HK-2 (cell line): ENCODE results near the gene RAB11FIP2.

Experiments used
- DNase-seq: peaks from one replicate; pipeline ENCODE4 v3.0.0-alpha.2; 2018; ENCODE audit not compliant: unreplicated experiment

Gene RAB11FIP2

GRCh38 chr10:118034791-118035261, 11.9 kb downstream of the RAB11FIP2 start:
- DNase-seq: no peak

GRCh38 chr10:118033905-118034304, 12.8 kb downstream of the RAB11FIP2 start:
- no peak for DNase-seq

GRCh38 chr10:118032564-118032963, 14.2 kb downstream of the RAB11FIP2 start:
- no peak for DNase-seq

- DNase-seq: no peak
Observed at GRCh38 chr10:118031351-118032075, 15.2 kb downstream of the RAB11FIP2 start.

- DNase-seq: no peak
Observed at GRCh38 chr10:118028619-118029018, 18.1 kb downstream of the RAB11FIP2 start.

- DNase-seq: no peak
Observed at GRCh38 chr10:118027397-118027796, 19.3 kb downstream of the RAB11FIP2 start.

GRCh38 chr10:118026936-118027335, 19.8 kb downstream of the RAB11FIP2 start:
- no peak for DNase-seq

GRCh38 chr10:118020365-118020764, 26.4 kb downstream of the RAB11FIP2 start:
- no peak for DNase-seq

GRCh38 chr10:118017850-118018249, 28.9 kb downstream of the RAB11FIP2 start:
- DNase-seq: no peak

- no peak for DNase-seq
Observed at GRCh38 chr10:118017071-118017740, 29.5 kb downstream of the RAB11FIP2 start.

- DNase-seq: no peak
Observed at GRCh38 chr10:118012952-118013525, 33.7 kb downstream of the RAB11FIP2 start.

- no peak for DNase-seq
Observed at GRCh38 chr10:118007773-118008172, 39.0 kb downstream of the RAB11FIP2 start.

- DNase-seq: no peak
Observed at GRCh38 chr10:118003126-118003525, 43.6 kb downstream of the RAB11FIP2 start.

GRCh38 chr10:118002581-118002980, 44.2 kb downstream of the RAB11FIP2 start:
- DNase-seq: peak; percentile 16

- no peak for DNase-seq
Observed at GRCh38 chr10:117997673-117998072, 49.1 kb downstream of the RAB11FIP2 start.

- DNase-seq: no peak
Observed at GRCh38 chr10:117996709-117997108, 50.0 kb downstream of the RAB11FIP2 start.

GRCh38 chr10:117994771-117995170, 52.0 kb downstream of the RAB11FIP2 start:
- no peak for DNase-seq

- no peak for DNase-seq
Observed at GRCh38 chr10:117993166-117993565, 53.6 kb downstream of the RAB11FIP2 start.

GRCh38 chr10:117991701-117992100, 55.0 kb downstream of the RAB11FIP2 start:
- no peak for DNase-seq

- no peak for DNase-seq
Observed at GRCh38 chr10:117989962-117990361, 56.8 kb downstream of the RAB11FIP2 start.

GRCh38 chr10:117988814-117989213, 57.9 kb downstream of the RAB11FIP2 start:
- no peak for DNase-seq

- DNase-seq: no peak
Observed at GRCh38 chr10:117987244-117987909, 59.4 kb downstream of the RAB11FIP2 start.
